ENCODE data around the gene PLEKHD1.
A peak's percentile ranks its signal among the peaks of the same experiment; 100 is the strongest.

Gene PLEKHD1

GRCh38 chr14:69547701-69548348, 63.3 kb downstream of the PLEKHD1 start:
- DNase-seq (ENCODE audit: low read depth in 2 of 2): no peak

GRCh38 chr14:69548566-69548965, 64.0 kb downstream of the PLEKHD1 start:
- no peak for DNase-seq (ENCODE audit: low read depth in 2 of 2)

- DNase-seq (ENCODE audit: low read depth in 2 of 2): no peak
Measured at GRCh38 chr14:69551511-69551910, 67.0 kb downstream of the PLEKHD1 start.

- peak; percentile 26 to 30 for DNase-seq (ENCODE audit: low read depth in 2 of 2)
Measured at GRCh38 chr14:69553252-69553651, 68.7 kb downstream of the PLEKHD1 start.

- no peak for DNase-seq (ENCODE audit: low read depth in 2 of 2)
Measured at GRCh38 chr14:69554500-69554899, 70.0 kb downstream of the PLEKHD1 start.

GRCh38 chr14:69558774-69559173, 74.2 kb downstream of the PLEKHD1 start:
- DNase-seq (ENCODE audit: low read depth in 2 of 2): no peak

- no peak for DNase-seq (ENCODE audit: low read depth in 2 of 2)
Measured at GRCh38 chr14:69559581-69560011, 75.1 kb downstream of the PLEKHD1 start.

- DNase-seq (ENCODE audit: low read depth in 2 of 2): no peak
Measured at GRCh38 chr14:69560826-69561225, 76.3 kb downstream of the PLEKHD1 start.

GRCh38 chr14:69561893-69562292, 77.4 kb downstream of the PLEKHD1 start:
- DNase-seq (ENCODE audit: low read depth in 2 of 2): no peak

- DNase-seq (ENCODE audit: low read depth in 2 of 2): no peak
Measured at GRCh38 chr14:69567563-69567962, 83.0 kb downstream of the PLEKHD1 start.

GRCh38 chr14:69569859-69570258, 85.3 kb downstream of the PLEKHD1 start:
- no peak for DNase-seq (ENCODE audit: low read depth in 2 of 2)

GRCh38 chr14:69570836-69571330, 86.4 kb downstream of the PLEKHD1 start:
- DNase-seq (ENCODE audit: low read depth in 2 of 2): no peak

GRCh38 chr14:69571449-69572029, 87.0 kb downstream of the PLEKHD1 start:
- DNase-seq (ENCODE audit: low read depth in 2 of 2): no peak

GRCh38 chr14:69572030-69572840, 87.7 kb downstream of the PLEKHD1 start:
- DNase-seq (ENCODE audit: low read depth in 2 of 2): no peak

GRCh38 chr14:69572841-69573135, 88.3 kb downstream of the PLEKHD1 start:
- DNase-seq (ENCODE audit: low read depth in 2 of 2): no peak

GRCh38 chr14:69573205-69573830, 88.8 kb downstream of the PLEKHD1 start:
- DNase-seq (ENCODE audit: low read depth in 2 of 2): no peak

- DNase-seq (ENCODE audit: low read depth in 2 of 2): no peak
Measured at GRCh38 chr14:69573831-69574262, 89.3 kb downstream of the PLEKHD1 start.

GRCh38 chr14:69574263-69574953, 89.9 kb downstream of the PLEKHD1 start, which contains the start of gene CCDC177:
TSS of gene CCDC177 (minus strand) at chr14:69574871. CDS start at chr14:69573622, 1,249 bp downstream.
- no peak for DNase-seq (ENCODE audit: low read depth in 2 of 2)

- DNase-seq (ENCODE audit: low read depth in 2 of 2): no peak
Measured at GRCh38 chr14:69574954-69575295, 90.4 kb downstream of the PLEKHD1 start.

- DNase-seq (ENCODE audit: low read depth in 2 of 2): no peak
Measured at GRCh38 chr14:69579476-69579875, 94.9 kb downstream of the PLEKHD1 start.

- DNase-seq (ENCODE audit: low read depth in 2 of 2): peak; percentile 62 to 67
Measured at GRCh38 chr14:69580009-69580577, 95.6 kb downstream of the PLEKHD1 start.

All from fibroblast of skin of left biceps (primary cell).